ENCODE measurements around the gene NINJ1.
A peak's percentile ranks its signal among the peaks of the same experiment; 100 is the strongest.

The NINJ1 gene

GRCh38 chr9:93134015-93134739 is at the start of gene NINJ1:
NINJ1 (minus strand) TSS chr9:93134251; CDS start chr9:93134217, 34 bp downstream.
- peak; percentile 95 for DNase-seq (ENCODE audit: low spot score)
- TF ChIP-seq CTCF (IDR thresholded peaks at IDR 0.05; ENCODE audit: borderline replicate concordance, control extremely low read depth, extremely low read depth, insufficient read depth, missing control alignments), result no peak
- in situ Hi-C loops (cut with MboI; ENCODE audit: low sequenced_read_pairs, unreplicated experiment), result no loop called here

GRCh38 chr9:93183131-93183662 is 49.1 kb upstream of the NINJ1 start:
- in situ Hi-C loops (cut with MboI; ENCODE audit: low sequenced_read_pairs, unreplicated experiment), result no loop called here
- DNase-seq (ENCODE audit: low spot score), result no peak
- no peak for TF ChIP-seq CTCF (IDR thresholded peaks at IDR 0.05; ENCODE audit: borderline replicate concordance, control extremely low read depth, extremely low read depth, insufficient read depth, missing control alignments)

- in situ Hi-C loops (cut with MboI; ENCODE audit: low sequenced_read_pairs, unreplicated experiment), result no loop called here
- no peak for TF ChIP-seq CTCF (IDR thresholded peaks at IDR 0.05; ENCODE audit: borderline replicate concordance, control extremely low read depth, extremely low read depth, insufficient read depth, missing control alignments)
- DNase-seq (ENCODE audit: low spot score), result no peak
Observed at GRCh38 chr9:93182572-93182971, 48.5 kb upstream of the NINJ1 start.

- in situ Hi-C loops (cut with MboI; ENCODE audit: low sequenced_read_pairs, unreplicated experiment), result no loop called here
- no peak for DNase-seq (ENCODE audit: low spot score)
- no peak for TF ChIP-seq CTCF (IDR thresholded peaks at IDR 0.05; ENCODE audit: borderline replicate concordance, control extremely low read depth, extremely low read depth, insufficient read depth, missing control alignments)
Observed at GRCh38 chr9:93181672-93182435, 47.8 kb upstream of the NINJ1 start.

- in situ Hi-C loops (cut with MboI; ENCODE audit: low sequenced_read_pairs, unreplicated experiment), result no loop called here
- DNase-seq (ENCODE audit: low spot score), result no peak
- no peak for TF ChIP-seq CTCF (IDR thresholded peaks at IDR 0.05; ENCODE audit: borderline replicate concordance, control extremely low read depth, extremely low read depth, insufficient read depth, missing control alignments)
Observed at GRCh38 chr9:93180938-93181337, 46.9 kb upstream of the NINJ1 start.

GRCh38 chr9:93178851-93179786 is 45.1 kb upstream of the NINJ1 start:
- in situ Hi-C loops (cut with MboI; ENCODE audit: low sequenced_read_pairs, unreplicated experiment), result no loop called here
- DNase-seq (ENCODE audit: low spot score), result no peak
- no peak for TF ChIP-seq CTCF (IDR thresholded peaks at IDR 0.05; ENCODE audit: borderline replicate concordance, control extremely low read depth, extremely low read depth, insufficient read depth, missing control alignments)

All from GM13976 (cell line).